ENCODE results near the gene DAP3. TPM values are rescaled to one million over a fixed set of nuclear protein-coding genes. Genes with fewer than 3 reads are reported as not detected.

The DAP3 gene
- total and polyA plus RNA-seq, 2 of the 8 experiments (the other 6 are each of a cell fraction or from before 2014, with no cell fraction given): 66.3 to 87.1 TPM

DNA sequence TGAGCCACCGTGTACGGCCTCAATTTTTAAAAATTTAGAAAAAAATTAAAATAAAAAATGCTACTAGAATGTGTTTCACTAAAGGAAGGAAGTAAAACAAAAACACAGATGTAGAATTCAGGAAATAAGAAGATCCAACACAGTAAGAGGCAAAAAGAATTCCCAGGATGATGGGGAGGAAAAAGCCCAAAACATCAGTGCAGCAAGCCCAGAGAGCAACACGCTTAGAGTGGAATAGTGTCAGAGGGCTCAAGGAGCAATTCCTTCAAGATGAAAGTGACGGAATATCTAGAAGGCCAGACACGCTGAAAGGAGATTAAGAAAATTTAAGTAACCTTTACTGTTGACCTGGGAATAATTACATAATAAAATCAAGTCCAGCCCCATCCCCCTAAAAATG is 80.4 kb downstream of the DAP3 start:
- Histone ChIP-seq H3K4me2 (ENCODE audit: insufficient read depth in 1 of 2, low read depth in 2 of 2, low read length in 2 of 2) (no peak overlapping the region), H3K79me2 (ENCODE audit: control insufficient read depth in 1 of 2, insufficient read depth in 2 of 2, low read length in 2 of 2) (no peaks in the 10 kb centered on the region), H4K20me1 (replicated peaks in 1 of 2; ENCODE audit: control insufficient read depth in 1 of 2, insufficient read depth in 2 of 2, low read length in 2 of 2) (no peaks in the 10 kb centered on the region), H2BK5ac (ENCODE audit: low read depth, low read length) (no peak overlapping the region), H3K9ac (replicated peaks in 1 of 4; ENCODE audit: extremely low read depth in 1 of 4, low read depth in 3 of 4, low read length in 3 of 4) (no peak overlapping the region), H4K8ac (ENCODE audit: extremely low read depth, insufficient read depth, low read length) (no peak overlapping the region), H2BK20ac (ENCODE audit: low read length) (no peak overlapping the region), H3K27ac (ENCODE audit: low read depth, low read length) (no peak overlapping the region), H3K9me3 (ENCODE audit: insufficient read depth in 2 of 2, low read depth in 1 of 2, low read length in 1 of 2) (no peaks in the 10 kb centered on the region), H2AFZ (ENCODE audit: low read length) (no peak overlapping the region), H2AK5ac (ENCODE audit: low read depth, low read length) (no peak overlapping the region), H3K4me3 (ENCODE audit: extremely low read depth in 1 of 4, insufficient read depth in 2 of 4, low read depth in 3 of 4, low read length in 4 of 4) (no peak overlapping the region), H3K4ac (replicated peaks; ENCODE audit: insufficient read length, low read depth, low read length) (no peak overlapping the region), H3K23ac (ENCODE audit: insufficient read length) (no peak overlapping the region), H3K79me1 (ENCODE audit: low read depth, low read length) (no peaks in the 10 kb centered on the region), H3K23me2 (ENCODE audit: low read depth, low read length) (no peaks in the 10 kb centered on the region), H3K4me1 (replicated peaks in 1 of 4; ENCODE audit: control insufficient read depth in 3 of 4, insufficient read depth in 4 of 4, low read length in 3 of 4) (no peaks in the 10 kb centered on the region), H4K5ac (ENCODE audit: insufficient read length, low read depth, low read length) (no peak overlapping the region), H3K18ac (ENCODE audit: extremely low read depth, low read length) (no peak overlapping the region), H3K56ac (replicated peaks; ENCODE audit: insufficient read length, low read depth, low read length) (no peak overlapping the region), H4K91ac (replicated peaks; ENCODE audit: insufficient read length, low read length) (no peak overlapping the region), H3K36me3 (ENCODE audit: control insufficient read depth in 2 of 4, insufficient read depth in 4 of 4, low read length in 3 of 4) (peaks cover 19 to 74% (median 55%) of the 10 kb centered on the region in 4 experiments; a peak in 7 of 8 replicates), H2BK120ac (replicated peaks; ENCODE audit: low read depth, low read length) (no peak overlapping the region), H3K27me3 (replicated peaks in 1 of 4; ENCODE audit: control insufficient read depth in 3 of 4, extremely low read depth in 1 of 4, insufficient read depth in 3 of 4, low read length in 3 of 4) (no peaks in the 10 kb centered on the region), H2BK12ac (ENCODE audit: low read depth, low read length) (no peak overlapping the region), H3K14ac (ENCODE audit: insufficient read length) (no peak overlapping the region), H2BK15ac (ENCODE audit: low read length) (no peak overlapping the region)
- ChIA-PET CTCF (ENCODE audit: partially characterized antibody) (interaction anchor here (2.1 kb wide), 1 partner anchor 12 kb away, joined by 4 read pairs; no protein-coding TSS in a partner anchor), POLR2A (ENCODE audit: partially characterized antibody) (no interaction called here)
- DNase-seq (ENCODE audit: low read depth in 1 of 2, low spot score in 2 of 2): no peak
- FAIRE-seq: no peak
- TF ChIP-seq CREB1 (IDR thresholded peaks at IDR 0.05) (no peak), TAF7 (optimal IDR thresholded peaks at IDR 0.05; ENCODE audit: borderline replicate concordance, low read depth, low read length) (no peak)
- WGBS, 2 experiments (ENCODE audit: extremely low coverage in 1 of 2, insufficient coverage in 1 of 2, insufficient read length in 1 of 2, insufficient replicate concordance in 2 of 2, low coverage in 1 of 2, low lambda C conversion rate in 2 of 2, missing lambda C conversion rate in 1 of 2): 97% methylated on average over 5 of the region's 5 CpGs; no CpG with 5 or more reads in 1 of the 2 experiments
